WTC11 (cell line): ENCODE measurements around the gene DNAJB2. TPM values are rescaled to one million over a fixed set of nuclear protein-coding genes. Genes with fewer than 3 reads are reported as not detected.

Experiments used
- ARID4B ChIP-seq: sonication (generic); formaldehyde crosslinking; IDR thresholded peaks from 2 replicates; pipeline ENCODE4 v1.8.0; 2023; ENCODE audit warnings: missing genetic modification reagents, mild to moderate bottlenecking, borderline replicate concordance
- ATF1 ChIP-seq: sonication (generic); formaldehyde crosslinking; IDR thresholded peaks from 2 replicates; pipeline ENCODE4 v1.8.1; 2023; ENCODE audit warnings: mild to moderate bottlenecking, moderate library complexity, missing genetic modification reagents
- CREM ChIP-seq: sonication (generic); formaldehyde crosslinking; IDR thresholded peaks from 2 replicates; pipeline ENCODE4 v1.8.1; 2022; ENCODE audit warnings: mild to moderate bottlenecking, missing genetic modification reagents, moderate library complexity
- E2F1 ChIP-seq: sonication (generic); formaldehyde crosslinking; IDR thresholded peaks from 2 replicates; pipeline ENCODE4 v1.8.0; 2022; ENCODE audit warnings: mild to moderate bottlenecking, missing genetic modification reagents
- EMX1 ChIP-seq: fragments of 250-450 bp; sonication (Bioruptor Pico); IDR thresholded peaks from 2 replicates; pipeline ENCODE4 v1.8.0; 2021; ENCODE audit warnings: mild to moderate bottlenecking
- ESRRA ChIP-seq: sonication (generic); formaldehyde crosslinking; IDR thresholded peaks from 2 replicates; pipeline ENCODE4 v1.8.1; 2022; ENCODE audit warnings: mild to moderate bottlenecking, missing genetic modification reagents, borderline replicate concordance
- ETV6 ChIP-seq: sonication (generic); formaldehyde crosslinking; IDR thresholded peaks from 2 replicates; pipeline ENCODE4 v1.8.1; 2022; ENCODE audit warnings: mild to moderate bottlenecking, missing genetic modification reagents
- GTF2I ChIP-seq: fragments of 250-450 bp; sonication (Bioruptor Pico); conservative IDR thresholded peaks from 2 replicates; pipeline ENCODE4 v1.4.0; 2021; ENCODE audit warnings: mild to moderate bottlenecking
- HMGXB4 ChIP-seq: sonication (generic); formaldehyde crosslinking; IDR thresholded peaks from 2 replicates; pipeline ENCODE4 v1.8.1; 2023; ENCODE audit warnings: mild to moderate bottlenecking, moderate library complexity, missing genetic modification reagents
- IRF2 ChIP-seq: sonication (generic); formaldehyde crosslinking; IDR thresholded peaks from 2 replicates; pipeline ENCODE4 v1.8.0; 2022; ENCODE audit warnings: low read depth, missing genetic modification reagents, borderline replicate concordance
- JAZF1 ChIP-seq: fragments of 250-450 bp; sonication (Bioruptor Pico); IDR thresholded peaks from 2 replicates; pipeline ENCODE4 v1.9.0; 2021; ENCODE audit warnings: moderate library complexity, mild to moderate bottlenecking, inconsistent platforms
- JUN ChIP-seq: sonication (generic); formaldehyde crosslinking; IDR thresholded peaks from 2 replicates; pipeline ENCODE4 v1.8.0; 2023; ENCODE audit warnings: mild to moderate bottlenecking, missing genetic modification reagents
- MAX ChIP-seq: sonication (generic); formaldehyde crosslinking; IDR thresholded peaks from 2 replicates; pipeline ENCODE4 v1.8.0; 2022; ENCODE audit warnings: mild to moderate bottlenecking, missing genetic modification reagents
- NFATC4 ChIP-seq: fragments of 250-450 bp; sonication (Bioruptor Pico); IDR thresholded peaks from 2 replicates; pipeline ENCODE4 v1.9.0; 2021; ENCODE audit warnings: mild to moderate bottlenecking
- RELA ChIP-seq: sonication (generic); formaldehyde crosslinking; IDR thresholded peaks from 2 replicates; pipeline ENCODE4 v1.8.1; 2022; ENCODE audit warnings: missing genetic modification reagents, mild to moderate bottlenecking, borderline replicate concordance
- STAT6 ChIP-seq: sonication (generic); formaldehyde crosslinking; conservative IDR thresholded peaks from 2 replicates; pipeline ENCODE4 v1.8.1; 2023; ENCODE audit warnings: mild to moderate bottlenecking, low read depth, missing genetic modification reagents, moderate library complexity
- TEAD1 ChIP-seq: sonication (generic); formaldehyde crosslinking; IDR thresholded peaks from 2 replicates; pipeline ENCODE4 v1.8.0; 2022; ENCODE audit warnings: mild to moderate bottlenecking, missing genetic modification reagents
- ZNF219 ChIP-seq: sonication (generic); formaldehyde crosslinking; IDR thresholded peaks from 2 replicates; pipeline ENCODE4 v1.8.0; 2023; ENCODE audit warnings: missing genetic modification reagents, mild to moderate bottlenecking, borderline replicate concordance
- ZNF281 ChIP-seq: sonication (generic); formaldehyde crosslinking; IDR thresholded peaks from 2 replicates; pipeline ENCODE4 v1.8.0; 2023; ENCODE audit warnings: mild to moderate bottlenecking, missing genetic modification reagents
- ZNF423 ChIP-seq: fragments of 250-450 bp; sonication (Bioruptor Pico); IDR thresholded peaks from 2 replicates; pipeline ENCODE4 v2.1.2; 2022; ENCODE audit warnings: mild to moderate bottlenecking, moderate library complexity
- ZNF512 ChIP-seq: sonication (generic); formaldehyde crosslinking; IDR thresholded peaks from 2 replicates; pipeline ENCODE4 v1.8.1; 2022; ENCODE audit warnings: missing genetic modification reagents, borderline replicate concordance
- ZSCAN18 ChIP-seq: fragments of 250-450 bp; sonication (Bioruptor Pico); IDR thresholded peaks from 2 replicates; pipeline ENCODE4 v2.1.2; 2022; ENCODE audit warnings: mild to moderate bottlenecking, moderate library complexity
- total RNA-seq: library from RNA; stranded (reverse); gene quantifications from 3 replicates; pipeline ENCODE4 v1.2.3, GENCODE V29; 2021

Gene DNAJB2
- total RNA-seq, 1 experiment from 2014 or later, result 36.1 TPM

- TF ChIP-seq HMGXB4 (CRISPR knock-in tag) (peak; percentile 63), E2F1 (CRISPR knock-in tag) (0 out of 2 replicates have a peak, but pooled peaks have one; percentile 71), JAZF1 (CRISPR knock-in tag) (no peak), NFATC4 (no peak), MAX (CRISPR knock-in tag) (peak; percentile 72), EMX1 (CRISPR knock-in tag) (no peak), ARID4B (CRISPR knock-in tag) (peak; percentile 94; the same call in 1 of the 2 replicates), CREM (CRISPR knock-in tag) (peak; percentile 99), TEAD1 (CRISPR knock-in tag) (peak; percentile 81; the same call in 1 of the 2 replicates), JUN (CRISPR knock-in tag) (no peak), ATF1 (CRISPR knock-in tag) (no peak), ZNF219 (CRISPR knock-in tag) (no peak), ZNF281 (CRISPR knock-in tag) (0 out of 2 replicates have a peak, but pooled peaks have one; percentile 41), GTF2I (CRISPR knock-in tag) (no peak), RELA (CRISPR knock-in tag) (no peak), IRF2 (CRISPR knock-in tag) (no peak), ESRRA (CRISPR knock-in tag) (0 out of 2 replicates have a peak, but pooled peaks have one; percentile 53), ZNF512 (CRISPR knock-in tag) (no peak), STAT6 (CRISPR knock-in tag) (no peak), ZSCAN18 (CRISPR knock-in tag) (no peak), ETV6 (CRISPR knock-in tag) (no peak; the same call in 1 of the 2 replicates), ZNF423 (CRISPR knock-in tag) (no peak)
Measured at GRCh38 chr2:219245148-219245898, 33.8 kb upstream of the DNAJB2 start, which contains the start of the genes GLB1L and STK16 (continued).
